HepG2 (cell line): ENCODE data around the gene RNU2-63P. TPM values are rescaled to one million over a fixed set of nuclear protein-coding genes. Genes with fewer than 3 reads are reported as not detected.
A peak's percentile ranks its signal among the peaks of the same experiment; 100 is the strongest.

Source experiments
- ASH2L ChIP-seq: fragments of 300-600, 200-600 bp; sonication (generic); IDR thresholded peaks from 2 replicates; pipeline ENCODE4 v1.7.0; 2017; ENCODE audit warnings: low read depth, mild to moderate bottlenecking, moderate library complexity, mixed read lengths, low read length; ENCODE audit not compliant: insufficient read length
- MED8 ChIP-seq: sonication (generic); formaldehyde crosslinking; IDR thresholded peaks from 2 replicates; pipeline ENCODE4 v1.8.1; 2023; ENCODE audit warnings: mild to moderate bottlenecking, missing genetic modification reagents; ENCODE audit not compliant: insufficient replicate concordance
- SALL1 ChIP-seq: sonication (generic); formaldehyde crosslinking; IDR thresholded peaks from 2 replicates; pipeline ENCODE4 v1.8.0; 2022; ENCODE audit warnings: mild to moderate bottlenecking, missing genetic modification reagents
- SIX4 ChIP-seq: sonication (generic); formaldehyde crosslinking; IDR thresholded peaks from 2 replicates; pipeline ENCODE4 v1.4.0; 2020; ENCODE audit warnings: missing genetic modification reagents
- SRF ChIP-seq: IDR thresholded peaks from 2 replicates; pipeline ENCODE4 v1.6.1; 2011; ENCODE audit warnings: mild to moderate bottlenecking, low read depth, low read length, moderate library complexity
- ZFP1 ChIP-seq: IDR thresholded peaks from 2 replicates; pipeline ENCODE4 v1.6.1; 2016
- ZNF230 ChIP-seq: sonication (generic); formaldehyde crosslinking; IDR thresholded peaks from 2 replicates; pipeline ENCODE4 v1.4.0; 2020; ENCODE audit warnings: mild to moderate bottlenecking, missing genetic modification reagents
- ZNF383 ChIP-seq: sonication (generic); formaldehyde crosslinking; IDR thresholded peaks from 2 replicates; pipeline ENCODE4 v1.4.0; 2020; ENCODE audit warnings: missing genetic modification reagents, mild to moderate bottlenecking, borderline replicate concordance
- ZNF749 ChIP-seq: sonication (generic); formaldehyde crosslinking; IDR thresholded peaks from 2 replicates; pipeline ENCODE4 v1.8.0; 2022; ENCODE audit warnings: mild to moderate bottlenecking, missing genetic modification reagents, moderate library complexity, borderline replicate concordance
- ZNF841 ChIP-seq: sonication (generic); formaldehyde crosslinking; IDR thresholded peaks from 2 replicates; pipeline ENCODE4 v1.8.1; 2023; ENCODE audit warnings: missing genetic modification reagents, borderline replicate concordance
- polyA plus RNA-seq, 8 experiments: library from polyadenylated mRNA; depleted of rRNA in 3 of 8; stranded (reverse) in 7 of 8; unstranded in 1 of 8; fragments of >200 nt; fragmentation: Illumina TruSeq in 4 of 8; extraction: Trizol in 4 of 8; gene quantifications; 2 replicates each; pipeline versions ENCODE4 v1.2.1 to v1.2.3, GENCODE V29; 2011 to 2016; ENCODE audit warnings: low read depth in 4 of 8, missing spikeins in 1 of 8, mixed read lengths in 1 of 8; ENCODE audit not compliant: insufficient read depth in 1 of 8
- total RNA-seq, 5 experiments: library from RNA; depleted of rRNA; stranded (reverse); fragments of >200 nt; fragmentation: Illumina TruSeq; extraction: Trizol; gene quantifications; 2 replicates each; pipeline ENCODE4 v1.2.3, GENCODE V29; 2016; ENCODE audit warnings: low read depth in 1 of 5
- TF ChIP-seq, protein P1 (sequence below): sonication (generic); formaldehyde crosslinking; conservative IDR thresholded peaks from 2 replicates; pipeline ENCODE4 v1.8.0; 2022; ENCODE audit warnings: low read depth, missing genetic modification reagents
- TF ChIP-seq, protein P2 (sequence below): sonication (generic); formaldehyde crosslinking; conservative IDR thresholded peaks from 2 replicates; pipeline ENCODE4 v1.4.0; 2020; ENCODE audit warnings: missing genetic modification reagents
- TF ChIP-seq, protein P3 (sequence below): conservative IDR thresholded peaks from 2 replicates; pipeline ENCODE4 v1.6.1; 2018; ENCODE audit warnings: missing genetic modification reagents

RNU2-63P gene
- total and polyA plus RNA-seq, 2 of the 13 experiments (the other 11 are each of a cell fraction or from before 2014, with no cell fraction given): 6.8 TPM; not detected in 1

DNA sequence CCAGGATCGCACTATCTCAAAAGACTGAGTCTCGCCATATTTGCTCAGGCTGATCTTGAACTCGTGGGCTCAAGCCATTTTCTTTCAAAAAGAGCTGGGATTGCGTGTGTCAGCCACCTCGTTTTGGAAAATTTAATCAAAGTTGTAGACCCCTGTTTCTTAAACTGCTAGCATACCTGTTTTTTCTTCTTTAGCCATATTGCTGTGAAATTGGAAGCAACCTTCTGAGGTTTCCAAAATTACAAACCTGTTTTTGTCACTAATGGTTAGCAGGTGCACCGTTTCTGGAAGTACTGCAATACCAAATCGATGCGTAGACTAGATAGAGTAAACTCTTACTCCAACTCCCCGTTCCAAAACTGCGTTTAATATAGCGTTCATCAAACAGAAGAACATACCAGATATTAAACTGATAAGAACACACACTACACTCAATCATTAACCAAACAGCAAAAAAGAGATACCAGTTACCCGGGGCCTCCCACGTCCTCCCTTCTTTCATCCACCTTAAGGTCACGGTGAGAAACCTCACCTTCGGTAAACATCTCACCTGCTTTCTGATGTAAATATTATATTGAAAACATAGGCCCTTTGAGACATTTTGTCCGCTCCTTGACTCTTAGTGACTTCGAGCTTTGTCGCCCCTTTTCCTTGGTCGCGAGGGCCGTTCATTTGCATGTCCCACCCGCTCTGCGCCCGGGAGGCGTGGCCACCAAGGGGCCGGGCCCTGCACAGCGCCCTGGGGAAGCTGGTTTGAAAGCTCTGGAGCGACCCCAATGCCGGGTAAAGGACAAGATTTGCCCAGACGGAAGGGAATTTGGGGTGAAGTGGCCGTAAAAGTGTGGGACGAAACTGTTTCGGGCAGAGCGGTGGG lies at the start of gene RNU2-63P (continued):
- TF ChIP-seq ASH2L: peak; percentile 58
- peak; percentile 53; the same call in 1 of the 2 replicates for TF ChIP-seq ZNF383 (CRISPR knock-in tag)
- TF ChIP-seq ZFP1 (CRISPR knock-in tag): peak; percentile 67
- TF ChIP-seq, protein P1, sequence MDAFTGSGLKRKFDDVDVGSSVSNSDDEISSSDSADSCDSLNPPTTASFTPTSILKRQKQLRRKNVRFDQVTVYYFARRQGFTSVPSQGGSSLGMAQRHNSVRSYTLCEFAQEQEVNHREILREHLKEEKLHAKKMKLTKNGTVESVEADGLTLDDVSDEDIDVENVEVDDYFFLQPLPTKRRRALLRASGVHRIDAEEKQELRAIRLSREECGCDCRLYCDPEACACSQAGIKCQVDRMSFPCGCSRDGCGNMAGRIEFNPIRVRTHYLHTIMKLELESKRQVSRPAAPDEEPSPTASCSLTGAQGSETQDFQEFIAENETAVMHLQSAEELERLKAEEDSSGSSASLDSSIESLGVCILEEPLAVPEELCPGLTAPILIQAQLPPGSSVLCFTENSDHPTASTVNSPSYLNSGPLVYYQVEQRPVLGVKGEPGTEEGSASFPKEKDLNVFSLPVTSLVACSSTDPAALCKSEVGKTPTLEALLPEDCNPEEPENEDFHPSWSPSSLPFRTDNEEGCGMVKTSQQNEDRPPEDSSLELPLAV: 0 out of 2 replicates have a peak, but pooled peaks have one; percentile 24
- TF ChIP-seq SALL1 (CRISPR knock-in tag): peak; percentile 70; the same call in 1 of the 2 replicates
- TF ChIP-seq SIX4 (CRISPR knock-in tag): peak; percentile 52
- TF ChIP-seq ZNF749 (CRISPR knock-in tag): peak; percentile 55; the same call in 1 of the 2 replicates
- TF ChIP-seq, protein P2, sequence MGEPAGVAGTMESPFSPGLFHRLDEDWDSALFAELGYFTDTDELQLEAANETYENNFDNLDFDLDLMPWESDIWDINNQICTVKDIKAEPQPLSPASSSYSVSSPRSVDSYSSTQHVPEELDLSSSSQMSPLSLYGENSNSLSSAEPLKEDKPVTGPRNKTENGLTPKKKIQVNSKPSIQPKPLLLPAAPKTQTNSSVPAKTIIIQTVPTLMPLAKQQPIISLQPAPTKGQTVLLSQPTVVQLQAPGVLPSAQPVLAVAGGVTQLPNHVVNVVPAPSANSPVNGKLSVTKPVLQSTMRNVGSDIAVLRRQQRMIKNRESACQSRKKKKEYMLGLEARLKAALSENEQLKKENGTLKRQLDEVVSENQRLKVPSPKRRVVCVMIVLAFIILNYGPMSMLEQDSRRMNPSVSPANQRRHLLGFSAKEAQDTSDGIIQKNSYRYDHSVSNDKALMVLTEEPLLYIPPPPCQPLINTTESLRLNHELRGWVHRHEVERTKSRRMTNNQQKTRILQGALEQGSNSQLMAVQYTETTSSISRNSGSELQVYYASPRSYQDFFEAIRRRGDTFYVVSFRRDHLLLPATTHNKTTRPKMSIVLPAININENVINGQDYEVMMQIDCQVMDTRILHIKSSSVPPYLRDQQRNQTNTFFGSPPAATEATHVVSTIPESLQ: peak; percentile 87
- peak; percentile 100 for TF ChIP-seq MED8
- TF ChIP-seq ZNF841 (CRISPR knock-in tag): peak; percentile 93
- peak; percentile 39; the same call in 1 of the 2 replicates for TF ChIP-seq ZNF230 (CRISPR knock-in tag)
- TF ChIP-seq, protein P3, sequence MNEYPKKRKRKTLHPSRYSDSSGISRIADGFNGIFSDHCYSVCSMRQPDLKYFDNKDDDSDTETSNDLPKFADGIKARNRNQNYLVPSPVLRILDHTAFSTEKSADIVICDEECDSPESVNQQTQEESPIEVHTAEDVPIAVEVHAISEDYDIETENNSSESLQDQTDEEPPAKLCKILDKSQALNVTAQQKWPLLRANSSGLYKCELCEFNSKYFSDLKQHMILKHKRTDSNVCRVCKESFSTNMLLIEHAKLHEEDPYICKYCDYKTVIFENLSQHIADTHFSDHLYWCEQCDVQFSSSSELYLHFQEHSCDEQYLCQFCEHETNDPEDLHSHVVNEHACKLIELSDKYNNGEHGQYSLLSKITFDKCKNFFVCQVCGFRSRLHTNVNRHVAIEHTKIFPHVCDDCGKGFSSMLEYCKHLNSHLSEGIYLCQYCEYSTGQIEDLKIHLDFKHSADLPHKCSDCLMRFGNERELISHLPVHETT: peak; percentile 80
- TF ChIP-seq SRF: no peak
